GM12875 (cell line): ENCODE results near the gene ACAP2.
"Not testable (repeated sequence)": the region's sequence is repeated elsewhere in the genome, so short reads cannot be mapped to it uniquely, and the experiment has no call there.

ENCODE experiments used
- H3K4me3 ChIP-seq: one replicate; pipeline ENCODE4 v1.5.1; 2011; ENCODE audit warnings: low read depth, low read length, control low read depth
- CTCF ChIP-seq: IDR thresholded peaks from 2 replicates; pipeline ENCODE4 v1.5.1; 2011; ENCODE audit warnings: low read depth, mild to moderate bottlenecking, control low read depth, inconsistent platforms, low read length, moderate library complexity, borderline replicate concordance; ENCODE audit not compliant: insufficient read depth

ACAP2 gene

GRCh38 chr3:195366200-195366925 is 76.5 kb downstream of the ACAP2 start:
- no peak for TF ChIP-seq CTCF
- no peak overlapping the region for H3K4me3 ChIP-seq

- TF ChIP-seq CTCF, result no peak
- H3K4me3 ChIP-seq, result no peak overlapping the region
Observed at GRCh38 chr3:195365371-195365770, 77.4 kb downstream of the ACAP2 start.

- H3K4me3 ChIP-seq, result not testable (repeated sequence)
Observed at GRCh38 chr3:195357797-195358196, 85.0 kb downstream of the ACAP2 start.

GRCh38 chr3:195356151-195357086 is 86.4 kb downstream of the ACAP2 start:
- no peak for TF ChIP-seq CTCF
- H3K4me3 ChIP-seq, result no peak overlapping the region

GRCh38 chr3:195354009-195354408 is 88.8 kb downstream of the ACAP2 start:
- not testable (repeated sequence) for H3K4me3 ChIP-seq

- H3K4me3 ChIP-seq, result no peak overlapping the region
- TF ChIP-seq CTCF, result no peak
Observed at GRCh38 chr3:195352895-195353488, 89.8 kb downstream of the ACAP2 start.

GRCh38 chr3:195348426-195349115 is 94.2 kb downstream of the ACAP2 start:
- no peak overlapping the region for H3K4me3 ChIP-seq
- no peak for TF ChIP-seq CTCF
